ENCODE results near the gene ADH1A. TPM values are rescaled to one million over a fixed set of nuclear protein-coding genes. Genes with fewer than 3 reads are reported as not detected.
"Not testable (repeated sequence)": the region's sequence is repeated elsewhere in the genome, so short reads cannot be mapped to it uniquely, and the experiment has no call there.

Gene ADH1A
- total and polyA plus RNA-seq, 7 donors = not detected

- WGBS, 2 donors = 9 to 59% methylated on average over 1 of the region's 1 CpG
- intact Hi-C loops (cut with DNase I) = no loop called here
- H3K4me1 ChIP-seq = no peaks in the 10 kb centered on the region
- TF ChIP-seq CTCF (IDR thresholded peaks at IDR 0.05) (no peak), EP300 (IDR thresholded peaks at IDR 0.05) (no peak), POLR2AphosphoS5 (IDR thresholded peaks at IDR 0.05) (no peak), POLR2A (IDR thresholded peaks at IDR 0.05) (no peak)
- H3K27ac ChIP-seq = no peak overlapping the region
- H3K36me3 ChIP-seq = no peaks in the 10 kb centered on the region
- DNase-seq = no peak
- H3K4me3 ChIP-seq = no peak overlapping the region
- peaks cover 0 to 2% (median 0%) of the 10 kb centered on the region in 4 donors for H3K9me3 ChIP-seq
- H3K27me3 ChIP-seq = no peaks in the 10 kb centered on the region
Measured at GRCh38 chr4:99235955-99236354, 54.8 kb downstream of the ADH1A start.

GRCh38 chr4:99234331-99235010, 56.3 kb downstream of the ADH1A start:
- H3K4me1 ChIP-seq = no peaks in the 10 kb centered on the region
- H3K4me3 ChIP-seq = no peak overlapping the region
- intact Hi-C loops (cut with DNase I) = no loop called here
- peaks cover 0 to 2% (median 0%) of the 10 kb centered on the region in 4 donors for H3K9me3 ChIP-seq
- H3K27ac ChIP-seq = no peak overlapping the region
- H3K36me3 ChIP-seq = no peaks in the 10 kb centered on the region
- H3K27me3 ChIP-seq = no peaks in the 10 kb centered on the region
- WGBS, 2 donors = 76 to 84% methylated on average over 2 of the region's 2 CpGs
- TF ChIP-seq POLR2AphosphoS5 (IDR thresholded peaks at IDR 0.05) (no peak), EP300 (IDR thresholded peaks at IDR 0.05) (no peak), CTCF (IDR thresholded peaks at IDR 0.05) (no peak), POLR2A (IDR thresholded peaks at IDR 0.05) (no peak)
- no peak for DNase-seq

- H3K4me3 ChIP-seq; H3K27me3 ChIP-seq; H3K9me3 ChIP-seq; DNase-seq; H3K27ac ChIP-seq; H3K36me3 ChIP-seq; H3K4me1 ChIP-seq; intact Hi-C loops (cut with DNase I): not testable (repeated sequence)
- 68 to 91% methylated on average over 2 of the region's 2 CpGs for WGBS, 2 donors
Measured at GRCh38 chr4:99233397-99233796, 57.4 kb downstream of the ADH1A start.

- H3K4me1 ChIP-seq; H3K4me3 ChIP-seq; H3K36me3 ChIP-seq; H3K27ac ChIP-seq; H3K27me3 ChIP-seq; H3K9me3 ChIP-seq; intact Hi-C loops (cut with DNase I); DNase-seq: not testable (repeated sequence)
- WGBS, 2 donors = 87 to 92% methylated on average over 1 of the region's 1 CpG
Measured at GRCh38 chr4:99228706-99229105, 62.1 kb downstream of the ADH1A start.

- H3K9me3 ChIP-seq; H3K36me3 ChIP-seq; H3K27me3 ChIP-seq; intact Hi-C loops (cut with DNase I); H3K4me1 ChIP-seq; DNase-seq; H3K27ac ChIP-seq; H3K4me3 ChIP-seq: not testable (repeated sequence)
- WGBS, 2 donors = 83 to 90% methylated on average over 4 of the region's 4 CpGs
Measured at GRCh38 chr4:99227646-99228045, 63.1 kb downstream of the ADH1A start.

Other genes with a start within 250 kb of the ADH1A start
- gene ADH5, start 202.2 kb downstream of the ADH1A start, total RNA-seq = 100 to 1,000 TPM; 235 to 349 (median 263) TPM
- gene ADH5, start 202.2 kb downstream of the ADH1A start, polyA plus RNA-seq = 100 to 1,000 TPM; 146 to 237 (median 196) TPM
- 1 to 10 TPM in 1 of 4 donors, under 1 TPM in 1, not detected in 2; 0.71 to 1.3 TPM for gene ADH4, start 146.7 kb downstream of the ADH1A start, total RNA-seq
- gene ADH4, start 146.7 kb downstream of the ADH1A start, polyA plus RNA-seq = 1 to 10 TPM in 1 of 3 donors, under 1 TPM in 1, not detected in 1; 0.79 to 1.4 TPM
- not detected for gene ADH6, start 71.7 kb downstream of the ADH1A start, total RNA-seq
- gene ADH6, start 71.7 kb downstream of the ADH1A start, polyA plus RNA-seq = 10 to 100 TPM in 1 of 3 donors, 1 to 10 TPM in 2; 5.0 to 12.5 (median 8.4) TPM
- 100 to 1,000 TPM; 270 to 906 (median 466) TPM for gene ADH1B, start 30.4 kb upstream of the ADH1A start, total RNA-seq
- gene ADH1B, start 30.4 kb upstream of the ADH1A start, polyA plus RNA-seq = 100 to 1,000 TPM in 2 of 3 donors, 10 to 100 TPM in 1; 35.4 to 548 (median 171) TPM
- gene ADH1C, start 61.8 kb upstream of the ADH1A start, total RNA-seq = 10 to 100 TPM in 3 of 4 donors, 1 to 10 TPM in 1; 2.6 to 25.3 (median 15.9) TPM
- gene ADH1C, start 61.8 kb upstream of the ADH1A start, polyA plus RNA-seq = 100 to 1,000 TPM in 2 of 3 donors, 10 to 100 TPM in 1; 94.4 to 311 (median 283) TPM
- not detected for gene ADH7, start 144.4 kb upstream of the ADH1A start, total RNA-seq
- under 1 TPM in 2 of 3 donors, not detected in 1; 0.03 to 0.60 TPM for gene ADH7, start 144.4 kb upstream of the ADH1A start, polyA plus RNA-seq
- gene C4orf17, start 220.0 kb upstream of the ADH1A start, total RNA-seq = not detected
- not detected for gene C4orf17, start 220.0 kb upstream of the ADH1A start, polyA plus RNA-seq

Data from sigmoid colon (tissue), 7 donors.